Osteocyte (in vitro differentiated cells): ENCODE measurements around the gene NOSTRIN. TPM values are rescaled to one million over a fixed set of nuclear protein-coding genes. Genes with fewer than 3 reads are reported as not detected.

Source experiments
- DNase-seq: peaks from one replicate; pipeline ENCODE4 v3.0.0; 2021; ENCODE audit warnings: mixed read lengths; ENCODE audit not compliant: unreplicated experiment; ENCODE audit errors: extremely low spot score
- H3K27ac Mint-ChIP-seq: one replicate; pipeline ENCODE4 v1.8.0; 2021; ENCODE audit warnings: mild to moderate bottlenecking, mixed read lengths; ENCODE audit not compliant: unreplicated experiment
- H3K27me3 Mint-ChIP-seq: one replicate; pipeline ENCODE4 v1.8.0; 2021; ENCODE audit warnings: mixed read lengths; ENCODE audit not compliant: unreplicated experiment
- H3K36me3 Mint-ChIP-seq: one replicate; pipeline ENCODE4 v1.8.0; 2021; ENCODE audit warnings: mixed read lengths; ENCODE audit not compliant: unreplicated experiment
- H3K4me1 Mint-ChIP-seq: one replicate; pipeline ENCODE4 v1.8.0; 2021; ENCODE audit warnings: mixed read lengths; ENCODE audit not compliant: unreplicated experiment
- H3K4me3 Mint-ChIP-seq: one replicate; pipeline ENCODE4 v1.8.0; 2021; ENCODE audit warnings: mild to moderate bottlenecking, moderate library complexity, mixed read lengths; ENCODE audit not compliant: unreplicated experiment
- H3K9me3 Mint-ChIP-seq: one replicate; pipeline ENCODE4 v1.8.0; 2021; ENCODE audit warnings: mixed read lengths; ENCODE audit not compliant: unreplicated experiment
- total RNA-seq: library from RNA; stranded (reverse); gene quantifications from 2 replicates; pipeline ENCODE4 v1.2.1, GENCODE V29; 2021
- TF ChIP-seq, protein P1 (sequence below): fragments of 200-600 bp; sonication (generic); IDR thresholded peaks from 2 replicates; pipeline ENCODE4 v1.5.0; 2021; ENCODE audit warnings: antibody characterized with exemption, mild to moderate bottlenecking, moderate library complexity

The NOSTRIN gene
- total RNA-seq, 1 donor from 2014 or later = not detected

DNA sequence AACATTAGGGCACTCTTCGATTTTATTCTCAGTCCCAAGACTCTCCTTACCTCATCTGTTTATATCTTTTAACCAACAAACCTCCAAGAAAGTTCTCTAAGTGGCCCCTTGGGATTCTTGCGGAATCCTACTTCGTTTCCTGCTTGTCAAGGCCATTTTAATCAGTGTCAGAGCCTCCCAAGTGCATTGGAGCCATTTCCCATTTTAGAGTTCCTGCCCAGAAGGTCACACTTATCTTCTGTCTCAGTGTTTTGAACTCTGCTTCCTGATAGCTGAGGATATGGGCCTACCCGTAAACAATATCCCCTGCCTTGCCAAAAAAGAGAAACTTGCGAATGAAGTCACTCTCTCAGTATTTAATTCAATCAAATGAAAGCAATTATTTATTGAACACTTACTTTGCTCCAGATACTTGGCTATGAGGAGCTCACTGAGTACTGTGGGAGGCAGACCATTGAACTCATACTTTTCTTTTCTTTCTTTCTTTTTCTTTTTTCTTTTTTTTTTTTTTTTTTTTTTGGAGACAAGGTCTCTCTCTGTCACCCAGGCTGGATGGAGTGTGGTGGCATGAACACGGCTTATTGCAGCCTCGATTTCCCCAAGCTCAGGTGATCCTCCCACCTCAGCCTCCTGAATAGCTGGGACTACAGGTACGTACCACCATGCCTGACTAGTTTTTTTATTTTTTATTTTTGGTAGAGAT is 5.7 kb upstream of the NOSTRIN start:
- no peak overlapping the region for H3K27ac Mint-ChIP-seq
- no peaks in the 10 kb centered on the region for H3K27me3 Mint-ChIP-seq
- TF ChIP-seq, protein P1, sequence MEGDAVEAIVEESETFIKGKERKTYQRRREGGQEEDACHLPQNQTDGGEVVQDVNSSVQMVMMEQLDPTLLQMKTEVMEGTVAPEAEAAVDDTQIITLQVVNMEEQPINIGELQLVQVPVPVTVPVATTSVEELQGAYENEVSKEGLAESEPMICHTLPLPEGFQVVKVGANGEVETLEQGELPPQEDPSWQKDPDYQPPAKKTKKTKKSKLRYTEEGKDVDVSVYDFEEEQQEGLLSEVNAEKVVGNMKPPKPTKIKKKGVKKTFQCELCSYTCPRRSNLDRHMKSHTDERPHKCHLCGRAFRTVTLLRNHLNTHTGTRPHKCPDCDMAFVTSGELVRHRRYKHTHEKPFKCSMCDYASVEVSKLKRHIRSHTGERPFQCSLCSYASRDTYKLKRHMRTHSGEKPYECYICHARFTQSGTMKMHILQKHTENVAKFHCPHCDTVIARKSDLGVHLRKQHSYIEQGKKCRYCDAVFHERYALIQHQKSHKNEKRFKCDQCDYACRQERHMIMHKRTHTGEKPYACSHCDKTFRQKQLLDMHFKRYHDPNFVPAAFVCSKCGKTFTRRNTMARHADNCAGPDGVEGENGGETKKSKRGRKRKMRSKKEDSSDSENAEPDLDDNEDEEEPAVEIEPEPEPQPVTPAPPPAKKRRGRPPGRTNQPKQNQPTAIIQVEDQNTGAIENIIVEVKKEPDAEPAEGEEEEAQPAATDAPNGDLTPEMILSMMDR = no peak
- H3K9me3 Mint-ChIP-seq = no peaks in the 10 kb centered on the region
- peaks cover 7% of the 10 kb centered on the region for H3K4me1 Mint-ChIP-seq
- no peak for DNase-seq
- no peak overlapping the region for H3K4me3 Mint-ChIP-seq
- H3K36me3 Mint-ChIP-seq = no peaks in the 10 kb centered on the region

DNA sequence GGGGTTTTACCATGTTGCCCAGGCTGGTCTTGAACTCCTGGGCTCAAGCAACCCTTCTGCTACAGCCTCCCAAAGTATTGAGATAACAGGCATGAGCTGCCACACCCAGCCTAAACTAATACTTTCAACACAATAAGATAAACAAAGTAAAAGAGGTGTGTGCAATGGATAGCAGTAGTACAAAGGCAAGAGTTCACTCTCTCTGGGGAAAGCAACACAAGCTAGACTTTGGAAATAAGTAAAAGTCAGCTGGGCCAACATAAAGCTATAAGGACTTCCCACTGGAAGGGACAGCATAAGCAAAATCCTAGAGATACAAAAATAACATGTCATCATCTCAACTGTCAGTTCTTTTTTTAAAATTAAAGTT is 5.2 kb upstream of the NOSTRIN start:
- Mint-ChIP-seq H3K4me3 (no peak overlapping the region), H3K36me3 (no peaks in the 10 kb centered on the region), H3K27me3 (no peaks in the 10 kb centered on the region), H3K27ac (no peak overlapping the region), H3K4me1 (peaks cover 7% of the 10 kb centered on the region), H3K9me3 (no peaks in the 10 kb centered on the region)
- no peak for DNase-seq
- TF ChIP-seq, protein P1 = no peak

DNA sequence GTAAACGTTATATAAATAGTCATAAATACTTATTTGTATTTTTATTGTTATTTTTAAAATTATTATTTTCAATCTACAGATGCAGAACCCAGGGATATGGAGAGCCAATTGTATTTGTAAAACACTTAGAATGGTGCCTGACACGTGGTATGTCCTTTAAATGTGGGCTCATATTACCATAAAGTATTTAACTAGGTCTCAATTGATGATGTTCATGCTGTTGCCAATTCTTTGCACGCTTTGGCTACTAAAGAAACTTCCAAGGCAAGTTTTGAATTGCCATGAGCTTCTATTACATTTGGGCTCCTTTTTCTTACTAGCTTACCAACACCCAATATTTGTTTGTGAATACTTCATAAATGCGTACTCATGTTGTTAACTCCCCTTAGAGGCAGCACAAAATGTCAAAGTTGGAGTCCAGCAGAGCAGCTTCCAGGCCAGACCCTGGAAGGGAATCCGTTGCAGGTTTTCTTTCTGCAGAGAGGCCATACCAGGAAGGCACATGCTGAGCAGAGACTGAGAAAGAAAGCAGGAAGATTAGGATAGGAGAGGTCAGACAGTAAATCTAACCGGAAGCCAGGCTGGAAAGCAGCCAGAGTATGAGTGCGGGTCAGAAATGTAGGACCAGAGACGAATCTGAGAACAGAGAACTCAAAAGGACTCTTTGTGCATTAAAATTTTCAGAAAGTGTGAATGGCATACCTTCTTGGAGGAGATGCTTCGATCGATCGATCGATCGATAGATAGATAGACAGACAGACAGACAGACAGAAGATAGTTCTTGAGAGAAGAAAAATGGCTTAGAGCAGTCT is 4.2 kb upstream of the NOSTRIN start:
- DNase-seq = no peak
- H3K4me3 Mint-ChIP-seq = no peak overlapping the region
- H3K27me3 Mint-ChIP-seq = no peaks in the 10 kb centered on the region
- no peaks in the 10 kb centered on the region for H3K36me3 Mint-ChIP-seq
- H3K9me3 Mint-ChIP-seq = no peaks in the 10 kb centered on the region
- H3K27ac Mint-ChIP-seq = no peak overlapping the region
- TF ChIP-seq, protein P1 = no peak
- peaks cover 12% of the 10 kb centered on the region for H3K4me1 Mint-ChIP-seq

DNA sequence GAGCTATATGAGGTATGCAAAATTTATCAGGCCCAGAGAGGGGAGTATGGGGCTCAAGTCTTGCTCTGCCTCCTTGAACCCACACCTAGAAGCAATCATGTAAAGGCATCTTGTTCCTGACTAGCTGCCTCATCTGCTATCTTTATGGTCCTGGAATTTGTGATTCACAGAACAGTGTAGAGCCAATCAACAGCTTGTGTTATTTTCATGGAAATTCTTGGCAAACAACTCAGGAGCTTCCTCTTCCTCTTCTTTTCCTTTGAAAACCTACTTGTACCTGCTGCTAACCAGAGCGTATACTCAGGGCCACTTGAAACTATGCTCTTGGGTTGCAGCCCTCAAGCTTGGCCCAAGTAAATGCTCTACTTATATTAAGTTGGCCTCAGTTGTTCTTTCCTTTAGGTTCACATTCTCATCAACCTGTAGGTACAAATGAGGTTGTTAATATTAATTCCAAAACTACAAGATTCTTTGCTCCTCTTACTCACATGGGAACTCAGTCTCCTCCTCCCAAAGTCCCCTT is 3.5 kb upstream of the NOSTRIN start:
- H3K36me3 Mint-ChIP-seq = no peaks in the 10 kb centered on the region
- no peak overlapping the region for H3K27ac Mint-ChIP-seq
- no peak for DNase-seq
- H3K27me3 Mint-ChIP-seq = no peaks in the 10 kb centered on the region
- peaks cover 13% of the 10 kb centered on the region for H3K4me1 Mint-ChIP-seq
- H3K4me3 Mint-ChIP-seq = no peak overlapping the region
- H3K9me3 Mint-ChIP-seq = no peaks in the 10 kb centered on the region
- TF ChIP-seq, protein P1 = no peak

DNA sequence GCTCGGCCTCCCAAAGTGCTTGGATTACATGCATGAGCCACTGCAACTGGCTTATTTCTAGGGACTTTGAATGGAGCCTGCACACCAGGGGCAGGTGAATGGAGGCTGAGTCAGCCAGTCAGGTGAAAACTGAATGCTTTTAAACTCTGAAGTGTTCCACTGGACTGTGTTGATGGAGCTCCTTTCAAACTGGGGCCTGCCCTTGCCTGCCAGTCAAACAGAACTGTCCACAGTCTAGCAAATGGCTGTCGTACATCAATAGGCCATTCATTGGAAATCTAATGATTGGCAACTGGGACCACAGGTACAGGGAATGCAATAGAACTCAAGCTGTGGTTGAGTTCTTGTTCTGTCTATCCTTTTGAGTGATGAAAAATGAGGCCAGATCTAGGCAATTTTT is 966 bp upstream of the NOSTRIN start:
- H3K4me1 Mint-ChIP-seq = peaks cover 12% of the 10 kb centered on the region
- H3K4me3 Mint-ChIP-seq = no peak overlapping the region
- H3K36me3 Mint-ChIP-seq = no peaks in the 10 kb centered on the region
- DNase-seq = no peak
- TF ChIP-seq, protein P1 = no peak
- no peaks in the 10 kb centered on the region for H3K27me3 Mint-ChIP-seq
- H3K9me3 Mint-ChIP-seq = no peaks in the 10 kb centered on the region
- H3K27ac Mint-ChIP-seq = no peak overlapping the region
